ENCODE data around the gene KCND2.
"Not testable (repeated sequence)": the region's sequence is repeated elsewhere in the genome, so short reads cannot be mapped to it uniquely, and the experiment has no call there.

Gene KCND2

DNA sequence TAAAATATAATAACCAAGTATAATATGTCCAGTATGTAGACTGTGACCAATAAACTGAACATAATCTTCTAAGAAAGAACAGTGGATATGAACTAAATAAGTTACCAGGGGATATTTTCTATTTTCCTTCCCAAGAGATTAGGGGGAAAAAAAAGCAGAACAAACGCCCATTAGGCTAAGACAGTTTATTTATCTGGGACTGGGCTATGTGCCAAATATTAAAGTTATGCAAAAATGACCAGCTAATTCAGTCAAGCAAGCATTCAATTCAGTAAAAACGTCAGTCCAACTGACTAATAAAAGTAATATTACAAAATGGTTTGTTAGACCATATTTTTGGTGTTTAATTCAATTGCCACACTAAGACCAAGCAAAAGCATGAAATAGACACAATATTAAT is 462.8 kb downstream of the KCND2 start:
- DNase-seq (ENCODE audit: low read depth in 3 of 3, low spot score in 1 of 3): no peak

DNA sequence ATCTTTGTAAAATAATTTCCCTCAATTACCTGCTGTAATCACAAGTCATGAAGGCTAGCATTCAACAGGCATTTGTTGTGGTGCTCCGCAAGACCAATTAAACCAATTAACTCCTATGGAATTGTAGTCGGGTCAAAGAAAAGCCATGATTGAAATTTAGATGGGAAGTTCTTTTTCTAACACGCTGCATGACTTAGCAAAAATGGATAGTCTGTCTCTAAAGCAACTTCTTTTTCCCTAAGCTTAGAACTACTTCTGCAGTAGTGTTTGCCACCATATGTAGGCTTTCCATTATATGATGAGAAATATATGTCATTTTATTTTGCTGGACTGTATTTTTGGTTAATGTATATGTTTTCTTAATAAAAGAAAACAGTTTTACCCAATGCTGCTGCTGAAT is 465.8 kb downstream of the KCND2 start:
- DNase-seq (ENCODE audit: low read depth in 3 of 3, low spot score in 1 of 3): no peak

DNA sequence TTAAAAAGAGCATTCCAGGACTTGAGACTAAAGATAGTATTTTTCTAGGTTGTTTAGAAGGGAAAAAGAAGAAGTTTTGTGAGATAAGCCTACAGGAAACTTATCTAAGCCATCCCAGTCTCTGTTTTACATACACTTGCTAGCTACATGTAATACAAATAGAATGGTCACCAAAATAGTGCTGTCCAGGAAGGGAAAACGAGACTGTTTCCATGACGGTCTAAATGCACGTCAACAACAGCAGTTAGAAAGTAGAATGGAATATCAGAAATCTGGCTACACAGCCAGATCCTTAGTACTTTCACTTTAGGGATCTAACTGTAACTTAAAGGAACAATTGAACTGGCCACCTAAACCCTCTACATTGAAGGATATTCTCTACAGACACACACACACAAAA is 467.4 kb downstream of the KCND2 start:
- DNase-seq (ENCODE audit: low read depth in 3 of 3, low spot score in 1 of 3): no peak

GRCh38 chr7:120741371-120742042 is 468.5 kb downstream of the KCND2 start:
- no peak for DNase-seq (ENCODE audit: low read depth in 3 of 3, low spot score in 1 of 3)

- no peak for DNase-seq (ENCODE audit: low read depth in 3 of 3, low spot score in 1 of 3)
Measured at GRCh38 chr7:120742372-120742771, 469.4 kb downstream of the KCND2 start.

DNA sequence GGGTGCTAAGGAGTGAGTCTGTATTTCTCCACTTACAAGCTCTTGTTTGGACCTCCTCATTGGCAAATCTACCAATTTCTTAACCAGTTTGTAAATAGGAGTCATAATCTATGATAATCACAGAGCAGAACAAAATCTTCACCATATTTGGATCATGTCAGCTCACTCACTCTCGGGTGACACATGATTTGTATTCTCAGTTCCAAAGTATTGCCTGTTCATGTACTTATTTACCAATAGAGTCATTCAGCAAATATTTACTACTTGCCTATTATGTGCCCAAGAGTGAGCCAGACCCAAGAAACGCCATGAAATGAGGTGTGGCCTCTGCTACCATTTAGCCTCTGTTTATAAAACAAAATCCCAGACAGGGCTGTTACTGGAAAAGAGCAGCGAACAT is 470.2 kb downstream of the KCND2 start:
- no peak for DNase-seq (ENCODE audit: low read depth in 3 of 3, low spot score in 1 of 3)

- no peak for DNase-seq (ENCODE audit: low read depth in 3 of 3, low spot score in 1 of 3)
Measured at GRCh38 chr7:120760050-120760449, 487.1 kb downstream of the KCND2 start.

DNA sequence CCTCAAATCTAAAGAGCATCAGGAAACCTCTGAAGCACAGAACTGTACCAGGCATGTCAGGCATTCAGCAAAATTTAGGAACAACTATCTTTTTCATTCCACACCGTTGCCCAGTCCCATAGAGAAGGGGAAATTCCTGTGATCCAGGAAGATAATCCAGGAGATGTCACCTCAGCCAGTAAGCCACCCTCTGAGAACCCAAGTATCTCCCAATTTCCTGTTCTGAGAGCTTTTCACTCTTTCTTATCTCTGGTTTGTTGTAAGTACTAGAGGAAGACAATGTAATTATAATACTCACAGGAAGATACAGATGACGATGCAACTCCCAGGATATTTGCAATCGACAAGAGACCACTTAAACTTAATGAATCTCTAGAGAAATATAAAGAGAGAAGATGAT is 487.9 kb downstream of the KCND2 start:
- no peak for DNase-seq (ENCODE audit: low read depth in 3 of 3, low spot score in 1 of 3)

DNA sequence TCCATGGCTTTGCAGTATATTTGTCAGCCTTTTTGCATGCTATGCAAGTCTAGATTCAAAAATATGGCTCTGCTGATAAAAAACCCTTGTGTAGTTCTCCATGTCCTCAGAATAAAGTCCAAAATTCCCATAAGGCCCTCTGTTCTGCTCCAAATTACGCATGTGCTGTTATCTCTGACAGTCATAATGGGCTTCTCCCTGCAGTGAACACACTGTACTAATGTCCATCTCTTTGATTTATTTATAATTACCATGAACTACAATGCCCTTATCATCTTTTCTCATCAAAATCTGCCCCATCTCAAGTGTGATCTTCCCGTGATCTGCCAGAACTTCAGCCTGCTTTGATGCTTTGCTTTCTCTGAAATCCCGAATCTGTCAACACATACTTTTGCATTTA is 497.2 kb downstream of the KCND2 start:
- no peak for DNase-seq (ENCODE audit: low read depth in 3 of 3, low spot score in 1 of 3)

DNA sequence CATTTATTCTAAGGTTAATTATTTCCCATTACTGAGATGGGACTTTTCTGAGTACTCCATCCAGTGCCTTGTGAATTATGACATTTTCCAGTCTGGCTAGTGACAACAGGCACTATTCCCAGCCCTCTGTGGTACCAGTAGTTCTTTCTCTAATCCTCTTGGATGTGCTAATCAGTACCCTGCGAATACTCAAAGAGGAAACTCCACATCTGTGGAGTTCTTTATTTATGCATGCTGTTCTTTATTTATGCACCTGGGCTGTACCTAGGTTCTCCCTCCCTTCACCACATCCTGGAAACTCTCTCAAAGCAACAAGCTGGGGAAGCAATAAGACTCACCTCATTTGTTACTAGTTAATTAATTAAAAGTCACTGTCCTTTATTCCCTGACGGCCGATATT is 501.5 kb downstream of the KCND2 start:
- no peak for DNase-seq (ENCODE audit: low read depth in 3 of 3, low spot score in 1 of 3)

DNA sequence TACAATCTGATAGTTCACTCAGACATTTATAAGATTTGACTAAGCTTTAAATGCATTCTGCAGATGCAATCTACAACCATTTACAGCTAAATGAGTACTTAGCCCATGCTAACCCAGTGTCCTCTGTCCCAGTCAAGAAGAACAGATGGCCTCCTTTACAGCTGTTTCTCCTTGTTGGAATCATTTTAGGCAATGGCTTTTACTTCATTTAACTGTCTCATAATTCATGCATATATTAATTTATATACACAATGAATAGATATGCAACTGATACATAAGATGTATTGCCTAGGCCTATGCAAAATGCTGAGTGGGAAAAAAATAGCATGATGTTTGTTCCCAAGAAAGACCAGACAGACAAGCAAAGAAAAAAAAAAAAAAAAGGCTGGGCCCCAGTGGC is 502.8 kb downstream of the KCND2 start:
- DNase-seq (ENCODE audit: low read depth in 3 of 3, low spot score in 1 of 3): no peak

DNA sequence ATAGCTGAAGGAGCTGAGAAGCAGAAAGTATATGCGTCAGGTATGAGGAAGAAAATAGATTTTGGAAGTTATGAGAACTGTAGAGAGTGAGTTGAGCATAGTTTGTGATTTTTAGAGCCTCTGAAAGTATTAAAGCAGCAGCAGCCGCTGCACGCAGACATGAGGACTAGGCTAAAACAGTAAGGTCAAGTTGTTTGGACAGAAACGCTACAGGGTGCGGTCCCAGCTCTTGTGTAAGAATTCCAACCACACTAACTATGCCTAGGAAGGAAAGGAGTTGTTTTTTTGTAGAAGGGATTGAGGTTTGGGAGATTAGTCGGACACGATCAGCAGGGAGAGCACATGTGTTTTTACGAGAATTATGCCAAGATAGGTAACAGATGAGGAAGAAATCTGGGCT is 506.1 kb downstream of the KCND2 start:
- DNase-seq (ENCODE audit: low read depth in 3 of 3, low spot score in 1 of 3): not testable (repeated sequence)

GRCh38 chr7:120780451-120780850 is 507.5 kb downstream of the KCND2 start:
- DNase-seq (ENCODE audit: low read depth in 3 of 3, low spot score in 1 of 3): not testable (repeated sequence)

DNA sequence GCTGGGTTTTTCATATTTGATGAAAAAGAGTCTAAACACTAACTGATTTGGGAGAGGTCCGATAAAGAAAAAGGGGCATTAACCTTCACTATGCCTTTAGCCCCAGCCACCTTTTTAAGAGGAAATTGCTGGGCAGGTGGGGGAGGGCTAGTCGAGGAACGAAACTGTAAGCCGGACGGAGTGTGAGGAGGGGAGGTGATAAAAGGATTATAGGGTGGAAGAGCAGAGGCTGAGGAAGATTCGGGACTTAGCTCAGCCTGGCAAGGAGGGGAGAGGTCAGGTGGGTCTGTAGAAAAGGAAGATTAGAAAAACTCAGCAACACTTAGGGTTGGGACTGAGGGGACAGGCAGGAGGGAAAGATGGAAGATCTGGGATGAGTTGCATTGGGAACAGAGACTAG is 508.0 kb downstream of the KCND2 start:
- DNase-seq (ENCODE audit: low read depth in 3 of 3, low spot score in 1 of 3): no peak

DNA sequence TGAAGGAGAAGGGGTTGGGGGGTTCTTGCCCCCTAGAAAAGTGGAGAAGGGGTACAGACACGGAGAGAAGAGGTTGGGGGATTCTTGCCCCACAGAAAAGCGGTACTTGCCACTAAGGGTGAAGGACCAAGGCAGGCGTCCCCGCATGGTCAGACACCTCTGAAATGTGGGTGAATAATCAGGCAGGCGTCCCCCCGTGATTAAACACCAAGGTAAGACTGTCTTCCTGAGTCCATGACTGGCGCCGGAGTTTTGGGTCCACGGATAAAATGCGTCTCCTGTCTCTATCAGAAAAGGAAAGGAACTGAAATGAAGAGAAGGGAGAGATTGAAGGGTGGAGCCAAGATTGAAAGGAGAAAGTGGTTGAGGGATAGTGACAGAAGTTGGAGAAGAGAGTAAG is 508.9 kb downstream of the KCND2 start:
- not testable (repeated sequence) for DNase-seq (ENCODE audit: low read depth in 3 of 3, low spot score in 1 of 3)

DNA sequence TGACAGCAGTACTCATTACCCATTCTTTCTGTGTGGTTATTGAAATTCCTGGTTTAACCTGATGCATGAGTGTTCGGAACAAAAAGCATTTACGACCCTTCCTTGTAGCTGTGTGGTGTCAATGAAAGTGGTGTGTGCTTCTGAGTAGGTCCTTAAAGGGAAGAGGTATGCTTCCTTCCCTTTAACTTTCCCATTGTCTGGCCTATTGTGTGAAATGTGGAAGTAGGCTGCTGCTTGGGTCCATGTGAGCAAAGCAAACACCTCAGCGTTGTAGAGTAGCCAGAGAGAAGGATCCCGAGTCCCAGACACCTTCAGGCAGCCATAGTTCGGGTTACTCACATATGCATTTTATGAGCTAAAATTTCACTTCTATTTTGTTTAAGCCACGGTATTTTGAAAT is 510.3 kb downstream of the KCND2 start:
- no peak for DNase-seq (ENCODE audit: low read depth in 3 of 3, low spot score in 1 of 3)

GRCh38 chr7:120783721-120784120 is 510.7 kb downstream of the KCND2 start:
- no peak for DNase-seq (ENCODE audit: low read depth in 3 of 3, low spot score in 1 of 3)

GRCh38 chr7:120785095-120785494 is 512.1 kb downstream of the KCND2 start:
- no peak for DNase-seq (ENCODE audit: low read depth in 3 of 3, low spot score in 1 of 3)

- DNase-seq (ENCODE audit: low read depth in 3 of 3, low spot score in 1 of 3): peak in 2 of 3 donors; percentile 10 to 56
Measured at GRCh38 chr7:120792091-120792860, 519.3 kb downstream of the KCND2 start.

DNA sequence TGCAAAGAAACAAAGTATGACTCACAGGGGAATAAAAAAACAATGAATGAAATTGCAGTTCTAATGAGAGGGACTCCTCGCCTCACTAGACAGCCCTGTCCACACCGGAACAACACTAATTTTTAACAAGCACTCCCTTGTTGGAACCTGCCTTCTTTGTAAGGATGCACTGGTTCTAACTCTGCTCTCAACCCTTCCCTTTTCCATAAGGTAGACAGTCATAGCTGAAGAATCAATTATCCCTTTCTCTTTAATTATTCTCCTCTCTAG is 519.8 kb downstream of the KCND2 start:
- no peak for DNase-seq (ENCODE audit: low read depth in 3 of 3, low spot score in 1 of 3)

GRCh38 chr7:120793213-120793936 is 520.4 kb downstream of the KCND2 start:
- no peak for DNase-seq (ENCODE audit: low read depth in 3 of 3, low spot score in 1 of 3)

DNA sequence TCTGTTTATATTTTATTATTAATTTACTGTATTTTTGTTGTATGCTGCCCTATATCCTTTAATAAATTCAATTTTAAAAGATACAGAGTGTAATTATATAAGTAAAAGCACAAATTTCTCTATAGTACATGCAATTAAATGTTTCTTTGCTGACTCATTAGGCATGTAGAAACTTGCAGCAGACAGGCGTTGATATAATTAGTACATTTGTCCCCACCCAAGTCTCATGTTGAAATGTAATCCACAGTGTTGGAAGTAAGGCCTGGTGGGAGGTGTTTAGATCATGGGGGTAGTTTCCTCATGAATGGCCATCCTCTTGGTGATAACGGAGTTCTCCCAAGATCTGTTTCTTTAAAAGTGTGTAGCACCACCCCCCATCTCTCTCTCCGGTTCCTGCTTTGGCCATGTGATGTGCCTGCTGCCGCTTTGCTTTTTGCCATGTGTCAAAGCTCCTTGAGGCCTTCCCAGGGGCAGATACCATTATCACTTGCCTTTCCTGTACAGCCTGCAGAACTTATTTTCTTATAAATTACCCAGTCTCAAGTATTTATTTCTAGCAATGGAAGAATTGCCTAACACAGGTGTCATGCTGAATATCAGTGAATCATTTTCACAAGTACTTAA is 521.2 kb downstream of the KCND2 start:
- DNase-seq (ENCODE audit: low read depth in 3 of 3, low spot score in 1 of 3): no peak
